HG03280 (cell line): Measurements from ENCODE around the gene UBE2J1.

Source experiments
- ATAC-seq: cut with Tn5 transposase; IDR thresholded peaks from one replicate; pipeline ENCODE4 v1.9.1; 2021; ENCODE audit warnings: mild to moderate bottlenecking, moderate library complexity; ENCODE audit not compliant: unreplicated experiment

The UBE2J1 gene

GRCh38 chr6:89368107-89368506 lies 15.6 kb upstream of the UBE2J1 start:
- no peak for ATAC-seq

DNA sequence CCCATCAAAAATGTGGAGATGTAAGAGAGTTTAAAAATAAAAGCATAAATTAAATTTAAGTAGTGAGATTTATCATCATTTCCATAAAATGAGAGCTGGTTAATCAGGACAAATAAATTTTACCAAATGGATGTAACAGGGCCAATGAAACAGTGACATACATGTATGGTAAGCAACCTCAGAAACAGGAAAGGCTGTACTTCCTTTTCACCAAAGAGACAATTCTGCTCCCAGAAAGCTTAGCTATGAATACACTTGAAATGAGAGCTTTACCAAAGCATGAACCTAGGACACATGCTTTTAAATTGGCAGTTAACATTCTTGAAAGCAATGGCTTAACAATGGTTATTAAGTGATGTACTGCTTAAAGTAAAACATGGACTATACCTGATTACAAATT lies 12.1 kb upstream of the UBE2J1 start:
- ATAC-seq, result no peak

GRCh38 chr6:89361171-89361570 lies 8.6 kb upstream of the UBE2J1 start:
- ATAC-seq, result no peak

DNA sequence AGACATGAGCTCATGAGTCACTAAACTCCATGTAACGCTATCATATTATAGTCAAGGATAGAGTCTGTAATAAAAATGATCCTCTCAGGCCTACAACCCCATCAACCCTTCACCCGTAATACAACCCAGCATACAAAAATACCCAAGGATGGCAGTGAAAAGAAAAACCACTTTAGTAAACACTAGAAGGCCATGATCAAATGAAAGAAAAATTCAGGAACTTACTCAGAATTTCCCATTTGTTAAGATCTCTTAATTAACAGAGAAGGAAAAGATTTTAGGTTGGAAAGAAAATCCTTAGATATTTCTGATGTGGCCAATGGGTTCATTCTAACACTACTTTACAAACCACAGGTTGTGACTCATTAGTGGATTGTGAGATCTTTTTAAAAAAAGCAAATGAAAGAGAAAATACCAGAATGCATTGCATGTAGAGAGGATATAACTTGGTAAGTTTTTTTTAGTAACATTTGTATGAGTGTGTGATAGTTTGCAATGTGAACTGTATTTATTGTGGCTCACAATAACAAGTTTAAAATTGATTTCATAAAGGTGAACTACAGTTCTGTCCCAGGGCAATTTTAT lies 8.0 kb upstream of the UBE2J1 start:
- peak; percentile 46 for ATAC-seq

DNA sequence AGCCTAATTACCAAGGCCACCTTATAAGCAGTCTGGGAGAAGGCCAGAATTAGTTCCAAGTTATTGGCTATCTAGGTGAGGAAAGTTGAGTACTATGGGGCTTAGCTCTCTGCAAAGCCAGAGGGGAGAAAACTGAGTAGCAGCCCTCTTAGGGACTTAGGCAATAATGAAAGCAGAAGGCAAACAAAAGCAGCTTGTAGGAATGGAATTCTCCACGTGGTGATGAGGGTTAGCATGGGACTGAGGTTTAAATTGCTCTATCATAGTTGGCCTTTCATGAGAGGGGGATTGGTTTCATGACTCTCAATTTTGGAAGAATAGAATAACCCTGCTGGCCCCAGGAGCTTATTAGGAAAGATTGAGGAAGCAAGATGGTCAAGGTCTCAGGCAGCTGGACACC lies 7.0 kb upstream of the UBE2J1 start:
- ATAC-seq, result no peak

- ATAC-seq, result peak; percentile 50
Observed at GRCh38 chr6:89357390-89357789, 4.9 kb upstream of the UBE2J1 start.

DNA sequence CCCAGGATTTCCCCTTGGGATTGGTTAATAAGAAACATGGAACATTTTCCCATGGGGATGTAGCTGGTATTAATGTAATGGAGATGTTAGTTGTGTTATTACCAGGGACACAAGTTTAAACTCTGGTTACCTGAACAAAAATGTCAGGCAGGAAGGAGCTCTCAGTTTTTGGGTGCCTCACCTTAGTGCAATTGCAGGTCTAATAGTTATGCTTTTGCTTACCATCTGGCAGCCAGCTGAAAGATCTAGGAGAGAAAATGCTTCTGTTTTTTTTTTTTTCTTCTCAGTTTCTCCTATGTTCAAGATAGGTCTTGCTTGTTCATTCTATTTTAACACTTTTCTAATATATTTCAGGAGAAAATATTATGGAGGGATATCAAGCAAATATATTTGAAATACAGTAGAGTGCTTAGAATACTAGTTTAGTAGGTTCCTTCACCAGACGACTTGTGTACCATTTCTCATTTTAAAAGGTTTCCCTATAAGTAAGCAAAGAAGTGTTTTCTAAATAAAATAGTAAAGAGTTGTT lies 4.2 kb upstream of the UBE2J1 start:
- no peak for ATAC-seq

DNA sequence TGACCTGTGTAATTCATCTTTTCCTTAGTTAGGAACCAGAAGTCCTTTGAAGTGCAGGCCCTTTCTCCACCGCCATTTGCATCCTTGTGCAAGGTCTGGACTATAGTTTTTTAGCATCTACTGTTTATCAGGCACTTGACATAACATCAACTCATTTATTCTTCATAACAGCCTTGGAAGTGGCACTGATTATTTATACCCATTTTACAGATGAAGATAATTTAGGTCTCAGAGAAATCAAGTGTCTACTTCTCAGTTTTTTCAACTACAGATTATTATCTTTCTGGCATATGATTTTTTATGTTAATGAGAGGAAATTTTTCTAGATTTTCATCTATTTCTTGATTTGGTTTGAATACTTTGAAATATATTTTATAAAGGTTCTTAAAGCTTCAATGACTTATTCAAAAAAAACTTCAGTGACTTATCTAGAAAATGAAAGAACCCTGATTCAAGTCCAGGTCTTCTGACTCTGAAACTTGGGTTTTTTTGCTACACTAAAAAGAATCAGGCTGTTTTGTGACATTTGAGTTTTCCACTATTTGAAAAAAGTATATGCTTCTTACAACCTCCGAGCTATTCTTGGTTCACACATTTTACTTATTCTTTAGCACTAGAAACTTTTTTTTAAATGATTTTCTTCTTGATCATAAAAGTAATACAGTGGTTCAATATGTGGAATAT lies 3.1 kb upstream of the UBE2J1 start:
- no peak for ATAC-seq

- ATAC-seq, result peak; percentile 21
Observed at GRCh38 chr6:89353702-89354392, 1.3 kb upstream of the UBE2J1 start.

DNA sequence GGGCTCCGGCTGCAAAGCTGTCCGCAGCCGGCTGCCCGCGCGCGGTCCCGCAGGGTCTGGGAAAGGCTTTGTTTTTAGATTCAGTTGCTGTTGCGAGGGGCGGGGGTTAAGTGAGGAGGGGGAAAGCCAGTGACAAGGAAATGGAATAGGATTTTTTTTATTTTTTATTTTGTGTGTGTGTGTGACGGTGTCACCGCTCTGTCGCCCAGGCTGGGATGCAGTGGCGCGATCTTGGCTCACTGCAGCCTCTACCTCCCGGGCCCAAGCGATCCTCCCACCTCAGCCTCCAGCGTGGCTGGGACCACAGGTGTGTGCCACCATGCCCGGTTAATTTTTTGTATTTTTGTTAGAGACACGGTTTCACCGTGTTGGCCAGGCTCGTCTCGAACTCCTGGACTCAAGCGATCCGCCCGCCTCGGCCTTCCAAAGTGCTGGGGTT lies 615 bp upstream of the UBE2J1 start:
- no peak for ATAC-seq

GRCh38 chr6:89351671-89352277 lies 748 bp downstream of the UBE2J1 start:
- no peak for ATAC-seq

- ATAC-seq, result no peak
Observed at GRCh38 chr6:89350281-89350966, 2.1 kb downstream of the UBE2J1 start.

DNA sequence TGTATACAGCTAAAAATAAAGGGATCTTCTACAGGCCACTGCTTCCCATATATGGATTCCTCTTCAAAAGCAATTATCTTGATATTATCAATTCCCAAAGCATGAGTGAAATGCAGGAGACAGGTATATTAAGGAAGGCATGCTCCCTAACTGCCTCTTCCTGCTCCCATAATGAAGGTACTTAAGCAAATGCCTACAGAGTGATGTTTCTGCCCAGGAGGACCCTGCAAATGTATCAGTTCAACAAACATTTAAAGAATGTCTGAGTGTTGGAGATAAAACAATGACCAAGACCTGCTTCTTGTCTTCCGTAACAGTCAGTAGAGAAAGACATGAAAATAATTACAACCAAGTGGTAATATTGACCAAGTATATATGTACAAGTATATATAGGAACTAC lies 4.2 kb downstream of the UBE2J1 start:
- no peak for ATAC-seq

DNA sequence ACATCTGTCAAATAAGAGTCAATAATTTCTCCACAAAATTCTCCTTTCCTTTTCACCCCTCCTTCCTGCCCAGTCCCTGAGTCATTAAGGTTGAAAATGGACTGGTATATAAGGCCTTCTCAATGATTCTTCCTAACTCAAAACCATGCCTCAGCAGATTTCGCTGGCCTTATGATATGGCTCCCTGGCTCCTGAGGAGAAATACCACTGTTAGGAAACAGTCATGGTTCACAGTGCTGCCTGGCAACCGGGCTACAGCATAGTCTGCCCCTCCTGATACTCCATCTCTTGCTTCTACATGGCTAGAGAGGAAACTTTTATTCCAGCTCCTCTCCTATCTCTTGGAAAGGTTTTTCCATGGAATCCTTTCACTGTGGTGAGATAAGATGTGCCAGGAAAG lies 4.7 kb downstream of the UBE2J1 start:
- ATAC-seq, result no peak

DNA sequence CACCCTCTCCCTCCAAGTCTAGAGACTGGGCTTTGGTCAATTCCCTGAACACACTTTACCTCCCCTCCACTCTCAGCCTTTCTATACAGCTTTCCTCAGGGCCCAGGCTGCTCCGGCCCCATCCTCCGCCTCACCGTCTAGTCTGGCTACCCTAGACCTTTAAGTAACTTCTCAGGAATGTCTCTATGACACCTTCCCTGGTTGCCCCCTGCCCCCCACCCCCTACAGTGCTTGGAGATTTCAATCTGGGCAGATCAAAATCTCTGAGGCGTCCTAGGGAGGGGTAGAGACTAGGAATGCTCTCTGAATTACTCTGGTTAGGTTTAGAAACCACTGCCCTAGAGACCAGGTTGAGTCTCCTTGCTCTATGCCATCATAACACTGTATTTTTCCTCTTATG lies 6.1 kb downstream of the UBE2J1 start:
- no peak for ATAC-seq

DNA sequence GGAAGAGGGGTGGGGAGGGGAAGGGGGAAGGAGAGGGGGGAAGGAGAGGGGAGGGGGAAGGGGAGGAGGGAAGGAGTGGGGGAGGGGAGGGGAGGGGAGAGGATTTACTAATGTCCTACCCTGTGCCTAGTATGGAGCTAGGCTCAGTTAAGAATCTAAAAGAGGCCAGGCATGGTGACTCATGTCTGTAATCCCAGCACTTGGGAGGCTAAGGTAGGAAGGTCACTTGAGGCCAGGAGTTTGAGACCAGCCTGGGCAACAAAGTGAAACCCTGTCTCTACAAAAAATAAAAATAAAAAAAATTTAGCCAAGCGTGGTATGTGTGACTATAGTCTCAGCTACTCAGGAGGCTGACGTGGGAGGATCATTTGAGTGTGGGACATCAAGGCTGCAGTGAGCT lies 13.0 kb downstream of the UBE2J1 start:
- ATAC-seq, result no peak

DNA sequence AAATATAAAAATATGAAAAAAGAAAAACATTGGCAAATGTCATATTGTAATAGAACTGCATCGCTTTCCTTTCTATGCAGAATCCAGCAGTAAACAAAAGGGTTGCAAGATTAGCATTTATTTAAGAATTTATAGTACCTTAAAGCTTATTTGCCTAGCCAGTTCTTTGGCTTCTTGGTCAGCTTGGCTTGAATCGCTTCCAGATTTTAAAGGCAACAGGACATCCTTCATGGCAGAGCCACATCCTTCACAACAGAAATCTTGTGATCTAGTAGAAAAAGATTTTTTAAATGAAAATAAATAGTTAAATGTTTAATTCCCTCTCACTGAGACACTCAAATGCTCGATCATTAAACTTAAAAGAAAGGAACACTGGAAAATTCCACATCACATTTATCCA lies 17.4 kb downstream of the UBE2J1 start:
- no peak for ATAC-seq

DNA sequence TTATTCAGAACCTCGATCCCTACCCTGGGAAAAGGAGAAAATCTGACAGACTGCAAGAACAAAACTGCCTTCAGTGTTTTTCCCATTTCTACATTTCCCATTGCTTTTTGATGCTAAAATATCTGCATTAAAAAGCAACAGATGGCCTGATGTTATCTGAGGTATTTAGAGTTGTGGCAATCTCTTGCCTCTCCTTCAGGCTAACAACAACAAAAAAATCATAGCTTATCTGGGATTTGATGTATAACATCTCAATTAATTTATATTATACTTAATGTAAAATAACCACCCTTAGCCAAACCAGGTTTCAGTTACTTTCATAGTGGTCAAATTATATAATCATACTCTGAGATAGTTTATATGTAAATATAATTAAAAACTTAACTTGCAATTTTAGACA lies 21.6 kb downstream of the UBE2J1 start:
- no peak for ATAC-seq

GRCh38 chr6:89328976-89329375 lies 23.5 kb downstream of the UBE2J1 start:
- no peak for ATAC-seq

DNA sequence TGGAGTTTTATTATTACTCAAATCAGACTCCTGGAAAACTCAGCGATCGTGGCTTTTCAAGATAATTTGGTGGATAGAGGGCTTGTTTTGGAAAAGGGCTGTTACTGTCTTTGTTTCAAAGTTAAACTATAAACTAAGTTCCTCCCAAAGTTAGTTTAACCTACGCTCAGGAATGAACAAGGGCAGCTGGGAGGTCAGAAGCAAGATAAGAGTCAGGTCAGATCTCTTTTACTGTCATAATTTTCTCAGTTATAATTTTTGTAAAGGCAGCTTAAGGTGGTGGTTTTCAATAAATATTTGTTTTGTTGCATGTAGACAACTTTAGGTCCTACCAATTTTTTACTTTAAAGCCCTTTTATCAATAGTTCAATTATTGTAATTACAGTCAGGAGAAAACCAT lies 28.2 kb downstream of the UBE2J1 start:
- no peak for ATAC-seq

DNA sequence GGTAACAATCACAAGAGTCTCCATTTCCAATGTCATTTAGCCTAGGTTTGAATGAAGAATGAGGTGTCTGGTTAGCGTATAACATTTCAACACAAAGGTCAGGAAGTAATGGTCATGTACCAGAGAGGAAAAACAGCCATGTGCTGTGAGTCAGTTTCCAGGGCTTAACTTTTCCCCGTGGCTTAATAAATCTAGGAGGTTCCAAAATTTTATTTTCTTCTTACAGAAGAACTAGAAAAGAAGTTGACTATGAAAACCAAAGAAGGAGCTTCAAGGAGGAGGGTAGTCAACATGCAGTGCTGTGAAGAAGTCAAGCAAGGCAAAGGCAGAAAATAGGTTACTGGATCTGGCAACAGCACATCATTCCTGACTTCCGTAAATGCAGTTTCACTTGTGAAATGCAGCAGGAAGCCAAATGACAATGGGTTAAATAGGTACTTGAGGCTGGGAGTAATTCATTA lies 29.0 kb downstream of the UBE2J1 start:
- no peak for ATAC-seq
